ENCODE measurements around the gene TDRD10.

DNA sequence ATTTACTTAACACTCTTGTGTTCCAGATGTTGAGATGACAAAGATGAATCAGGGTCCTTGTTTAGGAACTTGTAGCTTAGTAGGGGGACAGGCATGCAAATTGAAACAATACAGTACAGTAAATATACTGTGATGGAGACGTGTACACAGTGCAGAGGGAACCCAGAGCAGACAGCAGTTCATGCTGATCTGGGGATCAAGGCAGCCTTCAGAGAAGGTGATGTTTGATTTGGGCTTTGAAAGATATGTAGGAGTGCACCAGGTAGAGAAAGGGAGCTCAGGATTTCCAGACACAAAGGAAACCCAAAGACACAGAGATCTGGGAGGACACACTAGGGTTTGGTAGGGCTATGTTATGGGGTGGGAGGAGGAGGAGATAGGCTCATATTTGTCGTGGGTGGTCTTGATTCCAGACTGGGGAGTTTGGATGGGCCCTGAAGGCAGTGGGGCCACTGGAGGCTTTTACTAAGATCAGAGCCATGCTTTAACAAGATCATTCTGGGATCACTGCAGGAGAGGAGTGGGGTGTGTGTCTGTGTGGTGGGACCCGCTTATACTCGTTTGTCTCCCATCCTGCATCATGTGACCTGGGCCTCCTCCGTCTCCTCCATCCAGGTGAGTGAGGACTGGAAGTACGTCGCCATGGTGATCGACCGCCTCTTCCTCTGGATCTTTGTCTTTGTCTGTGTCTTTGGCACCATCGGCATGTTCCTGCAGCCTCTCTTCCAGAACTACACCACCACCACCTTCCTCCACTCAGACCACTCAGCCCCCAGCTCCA is 73.3 kb downstream of the TDRD10 start:
- TF ChIP-seq, protein P1, sequence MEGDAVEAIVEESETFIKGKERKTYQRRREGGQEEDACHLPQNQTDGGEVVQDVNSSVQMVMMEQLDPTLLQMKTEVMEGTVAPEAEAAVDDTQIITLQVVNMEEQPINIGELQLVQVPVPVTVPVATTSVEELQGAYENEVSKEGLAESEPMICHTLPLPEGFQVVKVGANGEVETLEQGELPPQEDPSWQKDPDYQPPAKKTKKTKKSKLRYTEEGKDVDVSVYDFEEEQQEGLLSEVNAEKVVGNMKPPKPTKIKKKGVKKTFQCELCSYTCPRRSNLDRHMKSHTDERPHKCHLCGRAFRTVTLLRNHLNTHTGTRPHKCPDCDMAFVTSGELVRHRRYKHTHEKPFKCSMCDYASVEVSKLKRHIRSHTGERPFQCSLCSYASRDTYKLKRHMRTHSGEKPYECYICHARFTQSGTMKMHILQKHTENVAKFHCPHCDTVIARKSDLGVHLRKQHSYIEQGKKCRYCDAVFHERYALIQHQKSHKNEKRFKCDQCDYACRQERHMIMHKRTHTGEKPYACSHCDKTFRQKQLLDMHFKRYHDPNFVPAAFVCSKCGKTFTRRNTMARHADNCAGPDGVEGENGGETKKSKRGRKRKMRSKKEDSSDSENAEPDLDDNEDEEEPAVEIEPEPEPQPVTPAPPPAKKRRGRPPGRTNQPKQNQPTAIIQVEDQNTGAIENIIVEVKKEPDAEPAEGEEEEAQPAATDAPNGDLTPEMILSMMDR (IDR thresholded peaks at IDR 0.05; ENCODE audit: low read length): no peak
- TF ChIP-seq EZH2phosphoT487 (IDR thresholded peaks at IDR 0.05; ENCODE audit: low read length) (no peak), EZH2 (optimal IDR thresholded peaks at IDR 0.05; ENCODE audit: low read depth, low read length) (no peak)

All from MM.1S (cell line).